Kasumi-1 (cell line): ENCODE data around the gene STXBP2.

Source experiments
- DNase-seq, 2 experiments: peaks; one replicate each; lab custom pipeline; 2025; lab: John Stamatoyannopoulos, UW

STXBP2 gene

GRCh38 chr19:7636691-7637373 lies at the start of gene STXBP2:
Gene STXBP2 (plus strand): TSS chr19:7637110. CDS start chr19:7637150, 40 bp downstream.
- DNase-seq = peak; percentile 47 to 60

GRCh38 chr19:7589822-7590221 lies 47.1 kb upstream of the STXBP2 start:
- DNase-seq = no peak

GRCh38 chr19:7590256-7590655 lies 46.7 kb upstream of the STXBP2 start:
- no peak for DNase-seq

GRCh38 chr19:7595466-7596133 lies 41.3 kb upstream of the STXBP2 start, which contains the start of gene CAMSAP3:
Gene CAMSAP3 (plus strand): TSS chr19:7595863. CDS start chr19:7596003, 140 bp downstream.
- no peak for DNase-seq

- no peak for DNase-seq
Observed at GRCh38 chr19:7596211-7596937, 40.5 kb upstream of the STXBP2 start.

GRCh38 chr19:7597689-7598088 lies 39.2 kb upstream of the STXBP2 start:
- DNase-seq = no peak

- no peak for DNase-seq
Observed at GRCh38 chr19:7598180-7598579, 38.7 kb upstream of the STXBP2 start.

GRCh38 chr19:7600721-7601120 lies 36.2 kb upstream of the STXBP2 start:
- no peak for DNase-seq

GRCh38 chr19:7602240-7602934 lies 34.5 kb upstream of the STXBP2 start:
- DNase-seq = no peak

- no peak for DNase-seq
Observed at GRCh38 chr19:7602935-7603497, 33.9 kb upstream of the STXBP2 start.

GRCh38 chr19:7603919-7604318 lies 33.0 kb upstream of the STXBP2 start:
- DNase-seq = no peak

- DNase-seq = peak; percentile 27 to 28
Observed at GRCh38 chr19:7605490-7606222, 31.3 kb upstream of the STXBP2 start.

GRCh38 chr19:7606289-7606688 lies 30.6 kb upstream of the STXBP2 start:
- no peak for DNase-seq

GRCh38 chr19:7607212-7607873 lies 29.6 kb upstream of the STXBP2 start:
- DNase-seq = no peak

GRCh38 chr19:7607874-7608560 lies 28.9 kb upstream of the STXBP2 start:
- DNase-seq = no peak

GRCh38 chr19:7610491-7611240 lies 26.2 kb upstream of the STXBP2 start:
- DNase-seq = no peak

GRCh38 chr19:7611541-7612279 lies 25.2 kb upstream of the STXBP2 start:
- DNase-seq = no peak
